GM18511 (cell line): ENCODE measurements around the gene CACNA2D3.
"Not testable (repeated sequence)": the region's sequence is repeated elsewhere in the genome, so short reads cannot be mapped to it uniquely, and the experiment has no call there.

Source experiments
- ATAC-seq: cut with Tn5 transposase; IDR thresholded peaks from one replicate; pipeline ENCODE4 v1.9.1; 2021; ENCODE audit warnings: mild to moderate bottlenecking, moderate library complexity; ENCODE audit not compliant: unreplicated experiment

CACNA2D3 gene

GRCh38 chr3:54122324-54123002 lies at the start of gene CACNA2D3:
CACNA2D3 (plus strand) TSS chr3:54122552.
- peak; percentile 27 for ATAC-seq

DNA sequence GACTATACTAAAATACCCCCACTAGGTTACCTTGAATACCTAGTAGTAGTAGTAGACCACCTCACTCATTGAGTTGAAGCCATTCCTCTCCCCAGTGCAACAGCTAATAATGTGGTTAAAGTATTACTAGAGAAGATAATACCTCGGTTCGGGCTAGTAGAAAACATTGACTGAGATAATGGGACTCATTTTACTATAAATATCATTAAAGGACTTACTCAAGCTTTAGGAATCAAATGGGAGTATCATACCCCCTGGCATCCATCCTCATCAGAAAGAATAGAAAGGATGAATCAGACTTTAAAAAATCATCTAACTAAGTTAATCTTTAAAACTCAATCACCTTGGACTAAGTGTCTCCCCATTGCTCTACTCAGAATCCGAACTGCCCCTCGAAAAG lies 49.0 kb upstream of the CACNA2D3 start:
- no peak for ATAC-seq

GRCh38 chr3:54079314-54079713 lies 43.0 kb upstream of the CACNA2D3 start:
- ATAC-seq = no peak

- no peak for ATAC-seq
Observed at GRCh38 chr3:54079730-54080325, 42.5 kb upstream of the CACNA2D3 start.

- ATAC-seq = no peak
Observed at GRCh38 chr3:54083921-54084320, 38.4 kb upstream of the CACNA2D3 start.

DNA sequence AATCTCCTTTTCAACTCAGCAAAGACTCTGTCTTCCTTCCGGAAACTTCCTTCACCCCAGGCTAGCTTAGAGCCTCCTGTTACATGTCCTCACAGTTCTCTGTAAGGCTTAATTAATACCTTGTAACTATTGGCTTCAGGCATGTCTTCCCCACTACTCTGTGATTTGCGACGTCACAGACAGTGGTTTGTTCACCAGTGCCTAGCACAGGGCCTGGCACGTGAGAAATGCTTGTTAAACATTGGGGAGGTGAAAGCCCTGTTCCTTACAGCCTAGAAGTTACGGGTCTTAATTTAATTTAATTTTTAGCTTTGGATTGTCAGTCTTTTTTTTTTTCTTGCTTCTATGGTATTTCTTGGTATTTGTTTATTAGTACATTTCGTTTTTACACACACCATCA lies 36.4 kb upstream of the CACNA2D3 start:
- no peak for ATAC-seq

- no peak for ATAC-seq
Observed at GRCh38 chr3:54086652-54087405, 35.5 kb upstream of the CACNA2D3 start.

DNA sequence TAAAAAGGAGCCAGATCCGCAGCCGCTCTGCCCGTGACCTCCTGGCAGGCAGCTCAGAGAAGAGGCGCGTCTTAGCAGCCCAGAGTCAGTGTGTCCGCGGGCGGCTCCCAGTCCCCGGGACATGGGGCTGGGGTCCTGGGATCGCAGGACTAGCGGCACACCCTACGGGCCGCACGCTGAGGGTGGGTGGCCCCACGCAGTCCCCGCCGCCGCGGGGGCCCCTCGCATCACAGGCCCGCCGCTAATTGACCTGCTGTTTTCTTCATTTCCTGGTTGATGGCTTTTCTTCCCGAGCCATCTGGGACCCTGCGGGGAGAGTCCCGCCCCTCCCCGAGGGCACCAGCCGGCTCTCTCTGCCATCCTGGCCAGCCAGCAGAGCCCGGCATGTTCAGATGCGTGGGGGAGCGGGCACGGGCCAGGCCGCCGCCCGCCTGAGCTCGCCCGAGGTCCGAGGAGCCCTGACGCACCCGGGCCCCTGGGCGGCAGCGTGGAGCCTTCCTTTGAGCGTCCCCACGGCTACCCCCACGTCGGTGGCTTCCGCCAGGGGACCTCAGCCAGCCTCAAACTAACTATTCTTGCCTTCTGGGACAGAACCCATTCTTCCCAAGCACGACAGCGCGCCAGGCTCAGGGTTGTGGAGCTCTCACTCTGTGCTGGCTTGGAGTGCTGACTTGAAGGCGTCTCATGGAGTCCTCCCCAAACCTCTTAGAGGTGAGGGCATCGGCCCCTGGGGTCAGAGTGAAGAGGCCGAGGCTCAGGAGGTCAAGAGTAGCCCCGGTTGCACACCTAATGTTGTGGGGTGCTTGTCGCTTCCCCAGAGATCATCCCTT lies 34.6 kb upstream of the CACNA2D3 start:
- ATAC-seq = no peak

GRCh38 chr3:54093491-54094248 lies 28.7 kb upstream of the CACNA2D3 start:
- ATAC-seq = no peak

DNA sequence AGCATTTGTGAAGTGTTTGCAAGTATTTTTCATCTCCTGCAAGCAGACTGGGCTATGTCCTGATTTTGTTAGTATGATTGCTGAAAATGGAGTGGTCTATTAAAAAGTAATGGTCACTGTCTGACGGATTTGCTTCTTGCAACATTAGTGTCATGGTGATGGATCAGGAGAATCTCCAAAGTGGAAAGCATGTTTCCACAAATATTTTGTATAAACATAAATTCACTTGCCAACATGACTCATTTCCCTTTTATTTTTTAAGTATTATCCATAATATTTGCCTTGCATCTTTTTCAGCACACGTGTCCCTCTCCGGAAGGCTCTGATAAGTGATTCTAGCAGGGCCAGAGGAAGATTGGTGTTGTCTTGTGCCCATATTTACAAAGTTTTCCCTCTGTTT lies 27.4 kb upstream of the CACNA2D3 start:
- ATAC-seq = no peak

DNA sequence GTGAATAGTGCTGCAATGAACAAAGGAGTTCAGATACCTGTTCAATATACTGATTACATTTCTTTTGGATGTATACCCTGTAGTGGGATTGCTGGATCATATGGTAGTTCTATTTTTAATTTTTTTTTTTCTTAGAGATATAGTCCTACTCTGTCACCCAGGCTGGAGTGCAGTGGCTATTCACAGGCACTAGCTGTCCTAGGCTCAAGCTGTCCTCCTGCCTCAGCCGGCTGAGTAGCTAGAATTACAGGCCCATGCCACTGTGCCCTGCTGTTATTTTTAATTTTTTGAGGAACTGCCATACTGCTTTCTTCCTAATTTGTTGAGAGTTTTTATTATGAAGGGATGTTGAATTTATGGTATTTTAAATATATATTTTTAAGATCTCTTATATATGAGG lies 23.0 kb upstream of the CACNA2D3 start:
- no peak for ATAC-seq

- ATAC-seq = no peak
Observed at GRCh38 chr3:54104084-54104483, 18.3 kb upstream of the CACNA2D3 start.

DNA sequence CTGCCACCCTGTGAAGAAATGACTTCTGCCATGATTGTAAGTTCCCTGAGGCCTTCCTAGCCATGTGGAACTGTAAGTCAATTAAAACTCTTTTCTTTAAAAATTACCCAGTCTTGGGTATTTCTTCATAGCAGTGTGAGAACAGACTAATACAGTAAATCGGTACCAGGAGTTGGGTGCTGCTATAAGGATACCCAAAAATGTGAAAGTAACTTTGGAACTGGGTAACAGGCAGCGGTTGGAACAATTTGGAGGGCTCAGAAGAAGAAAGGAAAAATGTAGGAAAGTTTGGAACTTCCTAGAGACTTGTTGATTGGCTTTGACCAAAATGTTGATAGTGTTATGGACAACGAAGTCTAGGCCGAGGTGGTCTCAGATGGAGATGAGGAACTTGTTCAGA lies 6.2 kb upstream of the CACNA2D3 start:
- ATAC-seq = not testable (repeated sequence)

- ATAC-seq = peak; percentile 79
Observed at GRCh38 chr3:54120657-54121413, 1.5 kb upstream of the CACNA2D3 start.

- peak; percentile 34 for ATAC-seq
Observed at GRCh38 chr3:54121414-54122323, 683 bp upstream of the CACNA2D3 start.

DNA sequence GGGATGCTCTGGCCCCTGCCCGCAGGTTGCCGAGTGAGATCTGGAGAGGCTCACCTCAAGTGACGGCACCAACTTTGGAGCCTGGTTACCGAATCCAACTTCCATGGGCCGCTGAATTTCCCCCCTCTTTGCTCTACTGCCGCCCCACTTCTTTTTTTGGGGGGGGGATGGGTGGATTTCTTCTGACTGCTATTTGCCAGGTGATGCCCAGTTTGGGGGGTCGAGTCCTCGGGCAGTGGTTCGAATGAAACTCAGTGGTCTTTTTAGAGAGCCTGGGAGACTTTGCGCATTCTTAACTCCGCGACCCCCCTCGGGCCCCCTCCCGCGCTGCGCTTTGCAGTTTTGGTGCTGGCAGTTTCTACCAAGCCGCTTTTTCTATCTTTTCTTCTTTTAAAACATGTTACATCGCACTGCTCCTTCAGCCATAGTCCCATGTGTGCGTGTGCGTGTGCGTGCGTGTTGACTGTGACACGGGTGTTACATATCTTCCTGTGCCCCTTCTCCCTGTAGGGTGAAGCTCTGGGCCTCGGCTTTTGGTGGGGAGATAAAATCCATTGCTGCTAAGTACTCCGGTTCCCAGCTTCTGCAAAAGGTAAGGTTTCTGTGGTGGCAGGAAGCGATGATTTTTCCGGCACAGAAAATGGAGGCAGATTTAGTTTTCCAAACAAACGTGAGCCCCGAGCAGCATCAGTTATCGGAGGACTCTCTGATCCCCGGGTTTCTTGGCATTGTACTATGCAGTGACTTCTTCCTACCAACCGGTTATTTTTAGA lies 837 bp downstream of the CACNA2D3 start:
- ATAC-seq = no peak

GRCh38 chr3:54123776-54124196 lies 1.4 kb downstream of the CACNA2D3 start:
- no peak for ATAC-seq

GRCh38 chr3:54125300-54125699 lies 2.9 kb downstream of the CACNA2D3 start:
- ATAC-seq = no peak
